HepG2 (cell line): Measurements from ENCODE around the gene TM9SF2. TPM values are rescaled to one million over a fixed set of nuclear protein-coding genes. Genes with fewer than 3 reads are reported as not detected.

Experiments
- BCLAF1 ChIP-seq: fragments of 450-650 bp; IDR thresholded peaks from 2 replicates; pipeline ENCODE4 v1.6.1; 2017; ENCODE audit warnings: mild to moderate bottlenecking
- HMGA1 ChIP-seq: sonication (generic); formaldehyde crosslinking; conservative IDR thresholded peaks from 2 replicates; pipeline ENCODE4 v1.4.0; 2020; ENCODE audit warnings: missing genetic modification reagents
- KIAA2018 ChIP-seq: sonication (generic); formaldehyde crosslinking; IDR thresholded peaks from 2 replicates; pipeline ENCODE4 v1.5.0; 2020; ENCODE audit warnings: mild to moderate bottlenecking, missing genetic modification reagents, borderline replicate concordance
- MEIS1 ChIP-seq: sonication (generic); formaldehyde crosslinking; IDR thresholded peaks from 2 replicates; pipeline ENCODE4 v1.9.0; 2021; ENCODE audit warnings: mild to moderate bottlenecking, missing genetic modification reagents, moderate library complexity, borderline replicate concordance
- ZBTB43 ChIP-seq: sonication (generic); formaldehyde crosslinking; conservative IDR thresholded peaks from 2 replicates; pipeline ENCODE4 v1.4.0; 2020; ENCODE audit warnings: missing genetic modification reagents
- ZBTB44 ChIP-seq: sonication (generic); formaldehyde crosslinking; IDR thresholded peaks from 2 replicates; pipeline ENCODE4 v1.4.0; 2020; ENCODE audit warnings: missing genetic modification reagents
- ZNF329 ChIP-seq: sonication (generic); formaldehyde crosslinking; IDR thresholded peaks from 2 replicates; pipeline ENCODE4 v1.9.0; 2021; ENCODE audit warnings: low read depth, mild to moderate bottlenecking, missing genetic modification reagents
- ZNF33A ChIP-seq: sonication (generic); formaldehyde crosslinking; IDR thresholded peaks from 2 replicates; pipeline ENCODE4 v1.5.1; 2020; ENCODE audit warnings: missing genetic modification reagents, mild to moderate bottlenecking, moderate library complexity, borderline replicate concordance
- ZNF543 ChIP-seq: sonication (generic); formaldehyde crosslinking; IDR thresholded peaks from 2 replicates; pipeline ENCODE4 v1.4.0; 2020; ENCODE audit warnings: mild to moderate bottlenecking, missing genetic modification reagents
- polyA plus RNA-seq, 8 experiments: library from polyadenylated mRNA; depleted of rRNA in 3 of 8; stranded (reverse) in 7 of 8; unstranded in 1 of 8; fragments of >200 nt; fragmentation: Illumina TruSeq in 4 of 8; extraction: Trizol in 4 of 8; gene quantifications; 2 replicates each; pipeline versions ENCODE4 v1.2.1 to v1.2.3, GENCODE V29; 2011 to 2016; ENCODE audit warnings: low read depth in 4 of 8, missing spikeins in 1 of 8, mixed read lengths in 1 of 8; ENCODE audit not compliant: insufficient read depth in 1 of 8
- total RNA-seq, 5 experiments: library from RNA; depleted of rRNA; stranded (reverse); fragments of >200 nt; fragmentation: Illumina TruSeq; extraction: Trizol; gene quantifications; 2 replicates each; pipeline ENCODE4 v1.2.3, GENCODE V29; 2016; ENCODE audit warnings: low read depth in 1 of 5

TM9SF2 gene
- total and polyA plus RNA-seq, 2 of the 13 experiments (the other 11 are each of a cell fraction or from before 2014, with no cell fraction given), result 94.1 to 123 TPM

- TF ChIP-seq ZNF33A (CRISPR knock-in tag) (no peak), ZBTB44 (CRISPR knock-in tag) (no peak), ZNF543 (CRISPR knock-in tag) (peak; percentile 80), BCLAF1 (no peak), ZNF329 (CRISPR knock-in tag) (no peak), ZBTB43 (CRISPR knock-in tag) (no peak), HMGA1 (CRISPR knock-in tag) (no peak), MEIS1 (CRISPR knock-in tag) (peak; percentile 89), KIAA2018 (CRISPR knock-in tag) (no peak)
Measured at GRCh38 chr13:99501184-99501847, at the start of gene TM9SF2 (continued).
